Activated CD4-positive, alpha-beta T cell treated with anti-CD3 and anti-CD28 coated beads, Interleukin-10, Interleukin-2, amounts not matched to agents 100 ng/mL and 50 ng/mL, durations not matched to agents 16 hours and 8 hours (primary cell): ENCODE measurements around the gene OR6B3.
"Not testable (repeated sequence)": the region's sequence is repeated elsewhere in the genome, so short reads cannot be mapped to it uniquely, and the experiment has no call there.

Experiments
- DNase-seq: peaks from one replicate; pipeline ENCODE4 v3.0.0-alpha.2; 2020

Gene OR6B3

DNA sequence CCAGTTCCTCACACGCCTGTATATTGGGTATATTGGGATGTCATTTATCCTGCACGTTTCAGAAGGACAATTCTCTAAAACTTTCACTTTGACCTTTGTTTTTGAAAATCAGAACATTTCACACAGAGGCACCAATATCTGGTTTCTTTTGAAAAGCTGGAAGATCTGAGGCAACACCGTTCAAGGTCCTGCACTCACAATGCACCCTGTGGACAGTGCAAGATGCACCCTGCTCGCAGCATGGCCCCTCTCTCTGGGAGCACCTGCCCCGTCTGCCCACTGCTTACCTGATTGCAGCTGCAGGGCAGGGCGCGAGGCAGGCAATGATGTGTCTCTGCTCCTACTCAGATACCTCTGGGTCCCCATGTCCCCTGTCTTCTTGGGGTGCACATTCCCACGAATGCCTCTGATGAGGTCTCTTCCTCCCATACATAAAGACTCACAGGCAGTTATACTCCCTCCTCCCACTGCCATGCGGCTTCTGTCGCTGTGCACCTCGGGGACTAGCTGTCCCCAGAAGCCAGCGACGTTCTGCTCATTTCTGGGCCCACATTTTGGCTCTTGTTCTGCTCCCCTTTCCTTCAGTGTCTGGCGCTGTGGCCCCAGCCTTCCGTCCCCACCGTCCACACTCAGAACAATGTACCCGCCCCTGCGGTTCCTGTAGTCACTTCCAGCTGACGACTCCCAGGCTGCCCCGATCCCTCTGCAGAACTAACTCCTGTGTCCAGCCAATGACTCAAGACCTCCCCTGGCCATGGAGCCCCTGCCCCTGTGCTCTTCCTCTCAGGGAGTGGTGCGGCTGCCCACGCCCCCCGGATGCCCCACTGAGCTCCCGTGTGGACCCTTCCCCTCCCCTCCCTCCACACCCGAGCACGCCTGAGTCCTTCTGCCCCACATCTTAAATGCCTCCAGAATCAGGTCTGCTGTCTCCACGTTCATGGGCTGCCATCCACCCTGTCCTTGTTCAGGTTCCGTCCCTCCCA lies at the start of gene OR6B3:
TSS of gene OR6B3 (minus strand) at position 349 of the 983 bp plus-strand sequence.
- DNase-seq = no peak

DNA sequence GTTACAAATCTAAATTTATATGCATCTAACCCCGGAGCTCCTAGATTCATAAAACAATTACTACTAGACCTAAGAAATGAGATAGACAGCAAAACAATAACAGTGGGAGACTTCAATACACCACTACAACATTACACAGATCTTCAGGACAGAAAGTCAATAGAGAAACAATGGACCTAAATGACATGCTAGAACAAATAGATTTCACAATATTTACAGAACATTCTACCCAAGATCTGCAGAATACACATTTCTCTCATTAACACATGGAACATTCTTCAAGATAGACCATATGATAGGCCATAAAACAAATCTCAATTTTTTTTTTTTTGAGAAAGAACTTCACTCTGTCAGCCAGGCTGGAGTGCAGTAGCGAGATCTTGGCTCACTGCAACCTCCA lies 45.0 kb upstream of the OR6B3 start:
- no peak for DNase-seq

DNA sequence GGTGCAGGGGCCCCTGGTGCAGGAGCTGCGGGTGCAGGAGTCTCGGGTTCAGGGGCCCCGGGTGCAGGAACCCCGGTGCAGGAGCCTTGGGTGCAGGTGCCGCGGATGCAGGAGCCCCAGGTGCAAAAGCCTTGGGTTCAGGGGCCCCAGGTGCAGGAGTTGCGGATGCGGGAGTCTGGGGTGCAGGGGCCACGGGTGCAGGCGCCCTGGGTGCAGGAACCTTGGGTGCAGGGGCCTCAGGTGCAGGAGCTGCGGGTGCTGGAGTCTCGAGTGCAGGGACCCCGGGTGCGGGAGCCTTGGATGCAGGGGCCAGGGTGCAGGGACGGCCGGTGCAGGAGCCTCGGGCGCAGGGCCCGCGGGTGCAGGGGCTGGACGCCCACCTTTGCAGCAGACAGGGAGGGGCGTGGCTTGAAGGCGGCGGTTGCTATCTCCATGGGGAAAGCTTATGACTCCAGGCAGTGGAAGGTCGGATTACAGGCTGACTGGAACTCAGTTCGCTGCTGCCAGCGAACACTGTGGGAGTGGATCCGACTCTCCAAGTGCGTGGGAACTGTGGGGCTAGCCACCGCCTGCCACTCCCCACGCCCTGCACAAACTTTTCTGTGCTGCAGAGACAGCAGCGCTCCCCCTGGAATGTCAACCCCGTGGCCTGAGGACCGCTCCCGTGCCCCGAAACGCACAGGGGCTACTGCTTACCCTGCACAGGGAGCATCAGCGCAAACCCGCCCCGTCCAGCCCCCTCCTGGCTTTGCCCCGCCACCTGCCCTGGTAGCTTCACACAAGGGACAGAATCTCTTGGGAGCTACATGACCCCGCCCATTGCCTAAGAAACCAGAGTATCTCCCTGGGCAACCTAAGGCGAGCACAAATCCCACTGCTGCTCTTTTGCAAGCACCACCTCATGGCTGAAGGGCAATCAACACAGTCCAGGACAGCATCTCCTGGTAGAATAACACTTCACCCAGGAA lies 42.5 kb upstream of the OR6B3 start:
- DNase-seq = no peak

DNA sequence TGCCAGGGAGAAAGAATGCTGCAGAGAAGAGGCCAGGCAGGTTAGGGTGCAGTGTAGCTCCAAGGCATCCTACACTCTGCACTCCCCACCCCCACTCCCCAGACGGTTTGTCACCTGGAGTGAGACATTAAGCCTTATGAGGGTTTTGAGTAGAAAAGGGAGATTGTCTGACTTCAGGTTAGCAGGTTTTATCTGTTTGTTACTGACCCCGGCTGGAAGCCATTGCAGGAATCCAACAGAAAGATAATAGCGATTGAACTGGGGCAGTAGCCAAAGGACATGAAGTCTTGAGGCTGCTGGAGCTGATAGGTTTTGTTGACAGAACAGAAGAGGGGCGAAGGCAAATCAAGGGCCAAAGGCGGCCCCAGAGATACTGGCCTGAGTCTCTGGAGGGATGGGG lies 36.0 kb upstream of the OR6B3 start:
- no peak for DNase-seq

DNA sequence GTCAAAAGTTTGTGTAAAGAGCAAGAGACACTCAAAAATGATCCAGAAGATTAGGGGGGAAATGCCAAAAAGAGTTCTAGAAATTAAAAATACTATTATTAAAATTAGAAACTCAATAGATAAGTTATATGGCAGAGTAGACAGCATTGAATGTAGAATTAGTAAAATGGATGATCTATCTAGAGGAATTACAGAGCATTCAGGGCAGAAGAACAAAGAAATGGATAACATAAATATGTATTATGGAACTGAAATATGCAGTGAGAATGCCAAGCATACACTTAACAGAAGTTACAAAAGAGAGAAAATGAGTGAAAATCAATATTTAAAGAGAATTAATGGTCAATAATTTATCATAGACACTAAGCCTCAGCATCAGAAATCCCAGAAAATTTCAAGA lies 33.2 kb upstream of the OR6B3 start:
- no peak for DNase-seq

DNA sequence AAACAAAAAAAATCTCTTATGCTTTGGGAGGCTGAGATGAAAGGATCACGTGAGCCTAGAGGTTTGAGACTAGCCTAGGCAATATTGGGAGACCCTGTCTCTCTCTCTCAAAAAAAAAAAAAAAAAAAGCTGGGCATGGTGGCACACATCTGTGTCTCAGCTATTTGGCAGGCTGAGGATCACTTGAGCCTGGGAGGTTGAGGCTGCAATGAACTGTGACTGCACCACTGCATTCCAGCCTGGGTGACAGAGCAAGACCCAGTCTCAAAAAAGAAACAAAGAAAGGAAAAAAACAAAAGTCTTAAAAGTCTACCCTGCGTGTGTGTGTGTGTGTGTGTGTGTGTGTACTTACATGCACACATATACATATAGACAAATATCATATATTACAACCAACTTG lies 25.3 kb upstream of the OR6B3 start:
- DNase-seq = no peak

DNA sequence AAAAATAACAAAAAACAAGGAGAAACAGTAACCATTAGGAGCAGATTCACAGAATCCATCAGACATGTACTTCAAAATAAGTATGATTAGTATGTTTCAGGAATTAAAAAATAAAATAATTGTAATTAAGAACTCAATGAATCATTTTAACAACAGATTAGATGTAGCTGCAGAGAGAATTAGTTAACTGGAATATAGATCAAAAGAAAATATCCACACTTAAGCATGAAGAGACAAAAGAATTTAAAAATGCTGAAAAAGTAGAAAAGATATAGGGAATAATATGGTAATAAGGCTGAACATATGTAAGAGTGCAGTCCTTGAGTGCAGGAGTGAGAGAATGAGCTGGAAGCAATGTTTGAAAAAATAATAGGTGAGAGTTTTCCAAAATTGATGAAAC lies 24.1 kb upstream of the OR6B3 start:
- no peak for DNase-seq

DNA sequence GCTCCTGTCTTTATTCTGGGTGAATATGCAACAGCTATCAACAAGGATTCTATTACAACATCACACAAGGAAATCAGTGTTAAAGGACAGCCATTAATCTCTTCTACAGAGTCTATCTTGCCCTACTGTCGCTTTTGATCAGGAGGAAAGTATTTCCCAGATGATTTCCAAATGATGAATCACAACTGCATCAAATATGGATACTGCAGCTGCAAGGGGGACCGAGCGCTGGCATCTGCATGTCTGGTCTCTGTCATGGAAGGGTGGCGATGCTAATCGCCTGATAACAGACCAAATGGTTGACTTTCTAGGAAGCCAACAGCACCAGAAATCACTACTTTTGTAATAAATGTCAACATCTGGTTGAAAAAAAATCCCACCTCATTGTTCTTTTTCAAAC lies 21.2 kb upstream of the OR6B3 start:
- DNase-seq = no peak

DNA sequence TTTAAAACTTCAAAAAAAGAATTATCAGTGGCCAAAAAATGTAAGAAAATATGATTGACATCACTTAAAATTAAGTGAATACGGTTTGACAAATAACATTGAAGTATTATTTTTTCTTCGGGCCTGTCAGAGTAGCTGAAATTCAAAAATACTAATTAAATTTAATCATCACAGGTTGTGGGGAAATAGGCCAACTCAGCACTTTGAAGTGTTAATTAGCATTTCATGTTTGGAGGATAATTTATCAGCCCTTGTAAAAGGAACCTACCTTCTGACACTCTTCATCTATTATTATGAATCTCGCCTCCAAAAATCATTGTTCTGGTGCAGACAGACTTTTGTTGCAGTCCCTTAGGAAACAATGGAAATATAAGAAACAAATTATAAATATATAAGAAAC lies 17.6 kb upstream of the OR6B3 start:
- no peak for DNase-seq

DNA sequence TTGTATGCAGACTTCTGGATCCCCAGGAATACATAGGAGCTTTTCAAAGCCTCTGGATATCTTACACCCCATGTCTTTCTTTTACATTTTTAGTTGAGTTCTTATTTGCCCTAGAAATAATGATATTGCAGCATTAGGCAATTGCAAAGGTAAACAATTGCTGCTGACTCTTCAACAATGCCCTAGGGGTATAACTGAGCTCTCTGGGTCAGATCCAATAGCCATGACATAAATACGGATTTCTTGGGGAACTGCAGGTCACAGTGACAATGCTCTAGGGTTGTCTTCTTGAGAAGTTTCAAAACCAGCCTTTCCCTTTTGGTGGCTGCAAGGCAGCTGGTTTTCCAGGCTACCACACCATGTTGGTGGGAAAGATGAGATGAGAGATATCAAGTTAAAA lies 16.5 kb upstream of the OR6B3 start:
- DNase-seq = no peak

DNA sequence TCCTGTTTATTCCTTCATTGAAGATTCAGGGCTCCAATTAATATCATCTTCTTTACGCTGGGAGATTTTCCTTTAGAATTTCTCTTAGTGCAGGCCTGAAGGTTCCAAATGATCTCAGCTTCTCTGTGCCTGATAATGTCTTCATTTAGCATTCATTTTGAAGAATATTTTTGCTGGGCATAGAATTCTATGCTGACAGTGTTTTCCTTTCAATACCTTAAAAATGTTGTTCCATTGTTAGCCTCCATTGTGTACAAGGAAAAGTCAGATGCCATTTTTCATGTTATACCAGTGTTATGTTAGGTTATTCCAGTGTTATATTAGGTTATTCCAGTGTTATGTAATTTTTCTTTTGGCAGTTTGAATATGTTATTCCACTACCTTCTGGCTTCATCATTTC lies 14.9 kb upstream of the OR6B3 start:
- no peak for DNase-seq

DNA sequence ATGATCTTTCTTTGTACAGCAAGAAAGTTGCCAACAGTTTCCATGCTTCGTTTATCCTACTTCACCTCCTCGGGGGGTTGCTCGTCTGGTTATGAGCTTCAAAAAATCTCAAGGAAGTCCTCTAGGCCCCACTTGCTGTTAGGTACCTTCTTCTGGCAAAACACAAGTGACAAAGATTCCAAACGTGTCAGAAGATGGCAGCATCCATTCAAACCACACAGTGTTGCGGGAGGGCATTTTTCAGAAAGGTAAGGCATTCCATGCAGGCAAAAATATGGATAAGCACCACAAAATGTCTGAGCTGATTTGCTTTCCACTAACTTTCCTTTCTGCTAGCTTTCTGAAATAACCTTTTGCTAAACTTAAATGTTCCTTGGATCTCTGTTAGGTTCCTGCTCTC lies 13.2 kb upstream of the OR6B3 start:
- DNase-seq = no peak

DNA sequence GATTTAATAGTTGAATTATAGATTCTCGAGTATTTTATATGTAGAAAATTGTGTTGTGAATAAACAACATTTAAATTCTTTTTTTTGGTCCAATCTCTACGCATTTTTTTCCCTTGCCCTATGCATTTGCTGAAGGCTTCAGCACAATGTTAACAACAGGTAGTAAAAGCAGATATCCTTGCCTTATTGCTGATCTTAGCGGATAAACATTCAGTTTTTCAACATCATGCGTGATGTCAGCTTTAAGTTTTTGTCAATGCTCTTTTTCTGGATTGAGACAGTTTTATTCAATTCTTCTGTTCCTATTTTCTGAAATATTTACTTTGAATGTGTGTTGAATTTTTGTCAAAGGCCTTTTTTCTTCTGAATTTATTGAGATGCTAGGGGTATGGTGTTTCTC lies 11.6 kb upstream of the OR6B3 start:
- DNase-seq = no peak

DNA sequence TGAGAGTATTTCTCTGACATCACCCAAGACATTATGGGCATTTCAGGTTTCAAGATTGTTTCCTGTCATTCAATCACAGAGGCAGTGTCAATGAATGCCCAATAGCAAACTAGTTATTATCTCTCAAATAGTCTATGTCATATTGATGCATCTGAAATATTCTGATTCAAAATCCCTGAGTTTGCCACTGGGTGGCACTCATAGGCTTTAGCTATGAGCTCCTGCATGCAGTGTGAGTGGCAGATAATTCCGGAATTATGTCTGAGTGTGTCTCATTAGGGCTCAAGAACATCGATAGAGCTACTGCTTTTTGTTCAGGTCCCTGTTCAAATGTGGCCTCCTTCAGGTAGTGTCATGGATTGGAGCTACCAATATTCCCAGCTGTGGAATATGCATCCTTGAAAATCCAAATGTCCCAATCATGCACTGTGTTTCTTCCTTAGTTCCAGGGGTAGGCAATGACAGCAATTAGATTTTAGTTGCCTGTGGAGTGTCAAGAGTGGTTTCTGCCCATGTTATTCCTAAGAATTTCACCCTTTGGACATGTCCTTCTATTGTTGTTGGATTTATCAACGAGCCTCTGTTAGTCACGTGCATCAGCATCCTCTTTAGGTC lies 7.8 kb upstream of the OR6B3 start:
- DNase-seq = peak; percentile 55

DNA sequence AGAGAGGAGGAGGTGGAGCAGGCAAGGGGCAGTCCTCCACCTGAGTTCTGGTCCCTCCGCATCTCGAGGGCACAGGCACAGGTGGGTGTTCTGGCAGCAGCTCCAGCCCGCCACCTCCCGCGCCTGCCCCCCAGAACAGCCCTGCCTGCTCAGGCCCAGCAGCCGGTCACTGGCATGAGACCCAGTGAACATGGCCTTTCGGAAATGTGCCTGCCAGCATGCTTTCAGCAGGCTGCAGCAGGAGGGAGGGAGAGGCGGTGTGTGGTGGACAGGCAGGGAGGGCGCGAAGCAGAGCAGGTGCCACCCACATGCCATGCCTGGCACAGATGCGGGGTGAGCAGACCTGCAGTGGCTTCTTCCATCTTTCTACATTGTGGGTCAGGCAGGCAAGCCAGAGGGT lies 3.4 kb upstream of the OR6B3 start:
- DNase-seq = no peak

DNA sequence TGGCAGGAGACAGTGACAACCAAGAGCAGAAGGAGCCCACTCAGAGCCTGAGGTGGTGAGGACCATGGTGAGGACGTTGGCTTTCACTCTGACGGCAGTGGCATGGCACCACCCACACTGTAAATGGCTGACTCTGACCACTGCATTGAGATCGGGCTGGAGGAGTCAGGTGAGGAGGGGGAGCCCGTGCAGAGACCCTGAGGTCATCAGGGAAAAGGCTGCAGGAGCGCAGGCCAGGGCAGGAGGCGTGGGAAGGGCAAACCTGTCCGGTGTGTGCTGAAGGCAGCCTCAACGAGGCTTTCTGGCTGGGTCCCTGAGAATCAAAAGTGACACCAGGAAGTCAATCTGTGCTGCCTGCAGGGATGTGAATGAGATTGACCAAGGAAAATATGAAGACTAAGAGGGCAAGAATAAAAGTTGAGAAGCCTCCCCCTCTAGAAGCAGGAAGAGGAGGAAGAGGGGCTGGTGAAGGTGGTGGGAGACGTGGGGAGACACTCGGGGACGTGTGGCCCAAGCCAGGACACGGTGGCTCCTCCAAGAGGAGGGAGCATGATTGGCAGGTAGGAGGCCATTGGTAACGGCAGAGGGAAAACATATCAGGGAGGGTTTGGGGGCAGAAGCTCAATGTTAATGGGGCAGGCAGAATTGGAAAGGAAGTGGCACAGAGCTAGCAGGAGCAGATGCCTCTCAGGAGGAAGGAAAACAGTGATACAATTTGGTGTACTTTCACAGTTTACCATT lies 2.0 kb upstream of the OR6B3 start:
- no peak for DNase-seq

DNA sequence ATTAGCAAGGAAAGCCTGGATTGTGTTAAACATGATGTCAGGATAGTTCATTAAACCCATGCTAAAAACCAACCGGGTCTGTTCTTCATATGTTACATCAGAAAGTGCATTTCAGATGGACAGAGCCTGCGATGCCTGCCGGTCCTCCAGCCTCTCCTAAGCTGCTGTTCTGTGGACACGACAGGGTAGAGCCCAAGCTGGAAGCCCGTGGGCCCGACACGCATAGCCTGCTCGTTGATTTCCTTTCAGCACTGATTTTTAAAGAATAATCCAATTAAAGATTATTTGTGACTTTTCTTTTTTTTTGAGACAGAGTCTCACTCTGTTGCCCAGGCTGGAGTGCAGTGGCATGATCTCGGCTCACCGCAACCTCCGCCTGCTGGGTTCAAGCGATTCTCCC lies 797 bp downstream of the OR6B3 start:
- DNase-seq = no peak

DNA sequence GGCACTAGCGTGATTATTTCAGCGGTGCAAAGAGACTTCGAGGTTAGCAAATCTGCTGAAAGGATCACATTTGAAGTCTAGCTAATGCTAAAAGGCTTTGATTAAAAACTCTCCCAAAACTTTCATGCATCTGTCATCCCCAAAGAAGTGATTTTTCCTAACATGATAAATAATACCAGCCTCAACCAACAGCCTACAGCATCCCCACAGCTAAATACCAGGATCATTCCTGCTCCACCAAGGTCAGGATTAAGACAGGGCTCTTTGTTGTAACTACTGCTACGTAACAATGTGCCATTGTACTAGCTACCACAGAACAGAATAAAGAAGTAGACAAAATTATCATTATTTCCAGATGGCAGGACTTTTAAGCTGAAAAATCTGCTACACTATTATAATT lies 1.6 kb downstream of the OR6B3 start:
- no peak for DNase-seq

DNA sequence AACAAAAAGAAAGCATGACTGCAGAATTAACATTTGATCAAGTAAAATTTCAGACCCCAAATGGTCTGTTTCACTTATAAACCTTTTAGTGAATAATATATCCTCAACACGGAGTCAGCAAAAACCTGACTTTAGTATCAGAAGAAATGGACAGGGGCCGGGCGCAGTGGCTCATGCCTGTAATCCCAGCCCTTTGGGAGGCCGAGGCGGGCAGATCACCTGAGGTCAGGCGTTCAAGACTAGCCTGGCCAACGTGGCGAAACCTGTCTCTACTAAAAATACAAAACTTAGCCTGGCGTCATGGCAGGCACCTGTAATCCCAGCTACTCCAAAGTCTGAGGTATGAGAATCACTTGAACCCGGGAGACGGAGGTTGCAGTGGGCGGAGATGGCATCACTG lies 3.0 kb downstream of the OR6B3 start:
- DNase-seq = no peak

DNA sequence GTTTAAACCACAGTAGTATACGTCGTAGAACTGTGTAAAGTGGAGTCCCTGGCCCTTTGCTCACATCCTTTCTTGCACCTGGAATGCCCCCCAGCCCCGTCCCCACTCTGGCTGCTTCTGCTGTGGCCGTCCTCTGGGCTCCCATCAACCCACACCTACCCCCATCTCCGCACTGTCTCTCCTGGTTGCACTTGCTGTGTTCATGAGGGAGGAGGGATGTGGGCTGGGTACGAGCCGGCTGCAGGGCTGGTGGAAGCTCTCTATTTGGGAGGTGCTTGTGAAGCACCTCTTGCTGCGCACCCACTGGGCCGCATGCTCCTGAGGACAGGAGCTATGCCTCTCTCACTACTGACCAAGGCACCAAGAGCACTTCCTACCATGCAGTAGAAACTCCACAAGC lies 5.1 kb downstream of the OR6B3 start:
- DNase-seq = no peak

DNA sequence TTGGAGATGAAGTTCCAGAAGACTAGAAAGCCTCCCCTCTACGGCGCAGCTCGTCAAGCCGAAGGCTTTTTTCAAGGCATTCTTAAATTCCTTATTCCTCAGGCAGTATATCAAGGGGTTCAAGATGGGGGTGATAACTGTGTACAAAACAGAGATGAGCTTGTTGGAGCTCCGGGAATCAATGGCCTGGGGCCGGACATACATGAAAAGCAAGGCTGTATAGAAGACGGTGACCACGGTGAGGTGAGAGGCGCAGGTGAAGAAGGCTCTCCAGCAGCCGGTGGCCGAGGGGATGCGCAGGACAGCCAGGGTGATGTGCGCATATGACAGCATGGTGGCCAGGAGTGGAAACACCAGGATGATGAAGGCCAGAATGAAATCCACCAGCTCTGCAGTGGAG lies 8.2 kb downstream of the OR6B3 start:
- no peak for DNase-seq

DNA sequence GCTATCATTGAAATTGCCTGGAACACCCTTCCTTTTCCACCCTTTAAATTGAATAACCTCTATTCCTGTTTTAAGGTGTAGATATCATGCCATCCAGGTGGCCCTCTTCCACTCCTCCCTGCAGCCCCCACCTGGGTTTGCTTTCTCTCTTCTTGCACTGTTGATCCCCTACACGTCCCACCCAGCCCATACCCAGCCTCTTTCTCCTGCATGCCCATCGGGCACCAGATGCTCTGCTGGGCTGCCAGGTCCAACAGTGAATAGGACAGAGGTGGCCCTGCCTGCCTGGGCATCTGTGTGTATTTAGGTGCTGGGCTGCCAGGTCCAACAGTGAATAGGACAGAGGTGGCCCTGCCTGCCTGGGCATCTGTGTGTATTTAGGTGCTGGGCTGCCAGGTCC lies 9.2 kb downstream of the OR6B3 start:
- not testable (repeated sequence) for DNase-seq
